ENCODE data around the gene TOP3B.

DNA sequence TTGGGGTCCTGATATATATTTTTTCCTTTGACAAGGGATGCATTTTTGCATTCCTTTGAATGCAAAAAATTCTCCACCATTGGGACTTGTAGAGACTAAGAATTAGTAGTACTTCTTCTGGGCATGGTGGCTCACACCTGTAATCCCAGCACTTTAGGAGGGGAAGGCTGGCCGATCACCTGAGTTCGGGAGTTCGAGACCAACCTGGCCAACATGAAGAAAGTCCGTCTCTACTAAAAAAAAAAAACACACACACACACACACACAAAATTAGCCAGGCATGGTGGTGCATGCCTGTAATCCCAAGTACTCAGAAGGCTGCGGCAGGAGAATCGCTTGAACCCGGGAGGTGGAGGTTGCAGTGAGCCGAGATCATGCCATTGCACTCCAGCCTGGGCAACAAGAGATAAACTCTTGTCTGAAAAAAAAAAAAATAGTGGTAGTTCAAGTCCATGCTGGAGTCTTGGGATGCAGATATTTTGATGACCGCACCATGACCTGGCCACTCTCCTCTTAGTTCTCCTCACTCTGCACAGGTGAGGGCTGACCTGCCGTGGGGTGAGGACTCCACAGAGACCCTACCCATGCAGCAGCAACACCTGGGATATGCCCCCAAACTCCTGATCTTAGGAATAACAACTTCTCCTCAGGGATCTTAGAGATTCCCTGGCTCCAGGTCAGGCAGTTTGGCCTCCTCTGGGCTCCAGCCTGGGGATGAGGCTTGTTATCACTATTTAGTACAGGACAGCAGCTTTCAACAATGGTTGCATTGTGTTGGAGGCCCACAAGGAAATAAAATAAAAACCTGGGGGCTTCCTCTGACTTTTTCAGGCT lies 36.5 kb upstream of the TOP3B start:
- TF ChIP-seq, protein P1, sequence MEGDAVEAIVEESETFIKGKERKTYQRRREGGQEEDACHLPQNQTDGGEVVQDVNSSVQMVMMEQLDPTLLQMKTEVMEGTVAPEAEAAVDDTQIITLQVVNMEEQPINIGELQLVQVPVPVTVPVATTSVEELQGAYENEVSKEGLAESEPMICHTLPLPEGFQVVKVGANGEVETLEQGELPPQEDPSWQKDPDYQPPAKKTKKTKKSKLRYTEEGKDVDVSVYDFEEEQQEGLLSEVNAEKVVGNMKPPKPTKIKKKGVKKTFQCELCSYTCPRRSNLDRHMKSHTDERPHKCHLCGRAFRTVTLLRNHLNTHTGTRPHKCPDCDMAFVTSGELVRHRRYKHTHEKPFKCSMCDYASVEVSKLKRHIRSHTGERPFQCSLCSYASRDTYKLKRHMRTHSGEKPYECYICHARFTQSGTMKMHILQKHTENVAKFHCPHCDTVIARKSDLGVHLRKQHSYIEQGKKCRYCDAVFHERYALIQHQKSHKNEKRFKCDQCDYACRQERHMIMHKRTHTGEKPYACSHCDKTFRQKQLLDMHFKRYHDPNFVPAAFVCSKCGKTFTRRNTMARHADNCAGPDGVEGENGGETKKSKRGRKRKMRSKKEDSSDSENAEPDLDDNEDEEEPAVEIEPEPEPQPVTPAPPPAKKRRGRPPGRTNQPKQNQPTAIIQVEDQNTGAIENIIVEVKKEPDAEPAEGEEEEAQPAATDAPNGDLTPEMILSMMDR (IDR thresholded peaks at IDR 0.05; ENCODE audit: insufficient read depth, low read length, poor library complexity, severe bottlenecking): no peak
- no peak for TF ChIP-seq EZH2phosphoT487 (conservative IDR thresholded peaks at IDR 0.05; ENCODE audit: low read length)

Measured in SU-DHL-6 (cell line).